GM23338 (cell line): ENCODE results near the gene PDE3B. TPM values are rescaled to one million over a fixed set of nuclear protein-coding genes. Genes with fewer than 3 reads are reported as not detected.
"Not testable (repeated sequence)": the region's sequence is repeated elsewhere in the genome, so short reads cannot be mapped to it uniquely, and the experiment has no call there.

ENCODE experiments used
- ATAC-seq: fragments of 200-7000 bp; cut with Tn5 transposase; 3 replicates; pipeline ENCODE4 v1.9.1; 2020
- DNase-seq: peaks from one replicate; pipeline ENCODE4 v3.0.0-alpha.2; 2015; ENCODE audit warnings: low spot score
- H2AFZ ChIP-seq: fragments of 200-600 bp; sonication (generic); 2 replicates; pipeline ENCODE4 v1.8.0; 2016; ENCODE audit warnings: antibody characterized with exemption, mild to moderate bottlenecking, moderate library complexity
- H3F3A ChIP-seq: fragments of 200-600 bp; sonication (generic); replicated peaks from 2 replicates; pipeline ENCODE4 v1.8.0; 2017; ENCODE audit warnings: antibody characterized with exemption, mixed run types, low read depth
- H3K27ac ChIP-seq: fragments of 200-600 bp; sonication (generic); 2 replicates; pipeline ENCODE4 v1.6.1; 2016; ENCODE audit warnings: low read depth
- H3K27me3 ChIP-seq: fragments of 200-600 bp; sonication (generic); 2 replicates; pipeline ENCODE4 v1.8.0; 2016; ENCODE audit warnings: mild to moderate bottlenecking, mixed run types, moderate library complexity; ENCODE audit not compliant: insufficient read depth
- H3K36me3 ChIP-seq: fragments of 200-600 bp; sonication (generic); 2 replicates; pipeline ENCODE4 v1.8.0; 2016; ENCODE audit warnings: mild to moderate bottlenecking; ENCODE audit not compliant: insufficient read depth
- H3K4me1 ChIP-seq: fragments of 200-600 bp; sonication (generic); 2 replicates; pipeline ENCODE4 v1.8.0; 2016; ENCODE audit warnings: mild to moderate bottlenecking, moderate library complexity; ENCODE audit not compliant: insufficient read depth
- H3K4me2 ChIP-seq: fragments of 200-600 bp; sonication (generic); 2 replicates; pipeline ENCODE4 v1.7.1; 2017; ENCODE audit warnings: mixed run types
- H3K4me3 ChIP-seq: fragments of 200-600 bp; sonication (generic); 2 replicates; pipeline ENCODE4 v1.6.1; 2016; ENCODE audit warnings: mixed run types
- H3K79me2 ChIP-seq: fragments of 200-600 bp; sonication (generic); replicated peaks from 2 replicates; pipeline ENCODE4 v1.8.0; 2017; ENCODE audit warnings: mild to moderate bottlenecking; ENCODE audit not compliant: insufficient read depth
- H3K9me2 ChIP-seq: fragments of 200-600 bp; sonication (generic); 2 replicates; pipeline ENCODE4 v1.8.0; 2017; ENCODE audit not compliant: insufficient read depth
- H4K20me1 ChIP-seq: fragments of 200-600 bp; sonication (generic); replicated peaks from 2 replicates; pipeline ENCODE4 v1.8.0; 2017; ENCODE audit warnings: mild to moderate bottlenecking; ENCODE audit not compliant: insufficient read depth
- H3K27ac Mint-ChIP-seq: 2 replicates; pipeline ENCODE4 v1.8.0; 2020; ENCODE audit warnings: inconsistent platforms, mild to moderate bottlenecking, moderate library complexity, mixed read lengths
- H3K27me3 Mint-ChIP-seq: 3 replicates; pipeline ENCODE4 v1.8.0; 2022; ENCODE audit warnings: low read depth, mild to moderate bottlenecking, moderate library complexity, mixed read lengths, inconsistent platforms; ENCODE audit not compliant: insufficient read depth, poor library complexity
- H3K36me3 Mint-ChIP-seq: 3 replicates; pipeline ENCODE4 v1.8.0; 2021; ENCODE audit warnings: low read depth, mild to moderate bottlenecking, inconsistent platforms, moderate library complexity, mixed read lengths
- H3K4me1 Mint-ChIP-seq: 3 replicates; pipeline ENCODE4 v1.8.0; 2020; ENCODE audit warnings: mild to moderate bottlenecking, inconsistent platforms, mixed read lengths
- H3K4me3 Mint-ChIP-seq: 3 replicates; pipeline ENCODE4 v1.8.0; 2021; ENCODE audit warnings: moderate library complexity, mild to moderate bottlenecking, inconsistent platforms, mixed read lengths
- H3K9me3 Mint-ChIP-seq: 3 replicates; pipeline ENCODE4 v1.8.0; 2020; ENCODE audit warnings: moderate library complexity, mild to moderate bottlenecking, inconsistent platforms, mixed read lengths
- CREB1 ChIP-seq: fragments of 250-450 bp; sonication (Bioruptor Pico); IDR thresholded peaks from 2 replicates; pipeline ENCODE4 v1.5.0; 2020; ENCODE audit warnings: low read depth, mild to moderate bottlenecking, moderate library complexity
- EZH2 ChIP-seq: fragments of 200-600 bp; sonication (generic); IDR thresholded peaks from one replicate; pipeline ENCODE4 v1.8.0; 2017; ENCODE audit warnings: antibody characterized with exemption, mild to moderate bottlenecking, low read depth; ENCODE audit not compliant: unreplicated experiment
- EZH2phosphoT487 ChIP-seq: fragments of 200-600 bp; sonication (generic); IDR thresholded peaks from one replicate; pipeline ENCODE4 v1.8.1; 2018; ENCODE audit warnings: antibody characterized with exemption; ENCODE audit not compliant: unreplicated experiment
- JUNB ChIP-seq: IDR thresholded peaks from one replicate; pipeline ENCODE4 v1.6.1; 2016; ENCODE audit warnings: antibody characterized with exemption; ENCODE audit not compliant: unreplicated experiment
- POLR2AphosphoS5 ChIP-seq: IDR thresholded peaks from 2 replicates; pipeline ENCODE4 v1.6.1; 2016; ENCODE audit warnings: antibody characterized with exemption, low read depth
- REST ChIP-seq: IDR thresholded peaks from one replicate; pipeline ENCODE4 v1.6.1; 2018; ENCODE audit warnings: antibody characterized with exemption; ENCODE audit not compliant: unreplicated experiment
- ZNF114 ChIP-seq: fragments of 250-450 bp; sonication (Bioruptor Pico); IDR thresholded peaks from 2 replicates; pipeline ENCODE4 v1.5.0; 2020; ENCODE audit warnings: mild to moderate bottlenecking, moderate library complexity
- ZNF331 ChIP-seq: fragments of 250-450 bp; sonication (Bioruptor Pico); IDR thresholded peaks from 2 replicates; pipeline ENCODE4 v1.5.0; 2020; ENCODE audit warnings: low read depth, mild to moderate bottlenecking, moderate library complexity
- polyA plus RNA-seq: library from polyadenylated mRNA; unstranded; fragments of >200 nt; fragmentation: Nextera tagmentation; extraction: Ambion mirVana; gene quantifications from 2 replicates; pipeline ENCODE4 v1.2.1, GENCODE V29; 2016
- total RNA-seq: library from RNA; depleted of rRNA; stranded (reverse); fragments of >200 nt; shearing (Covaris generic); gene quantifications from 2 replicates; pipeline ENCODE4 v1.2.3, GENCODE V29; 2014
- TF ChIP-seq, protein P1 (sequence below), 2 experiments: fragments of 200-600 bp in 1 of 2; sonication (generic) in 1 of 2; conservative IDR thresholded peaks; 2 replicates each; pipeline versions ENCODE4 v1.5.1 to v1.6.1; 2016 to 2017; ENCODE audit warnings: antibody characterized with exemption in 2 of 2, low read depth in 2 of 2, mild to moderate bottlenecking in 2 of 2, moderate library complexity in 1 of 2

The PDE3B gene
- total and polyA plus RNA-seq, 2 experiments from 2014 or later = 4.3 to 21.3 TPM

DNA sequence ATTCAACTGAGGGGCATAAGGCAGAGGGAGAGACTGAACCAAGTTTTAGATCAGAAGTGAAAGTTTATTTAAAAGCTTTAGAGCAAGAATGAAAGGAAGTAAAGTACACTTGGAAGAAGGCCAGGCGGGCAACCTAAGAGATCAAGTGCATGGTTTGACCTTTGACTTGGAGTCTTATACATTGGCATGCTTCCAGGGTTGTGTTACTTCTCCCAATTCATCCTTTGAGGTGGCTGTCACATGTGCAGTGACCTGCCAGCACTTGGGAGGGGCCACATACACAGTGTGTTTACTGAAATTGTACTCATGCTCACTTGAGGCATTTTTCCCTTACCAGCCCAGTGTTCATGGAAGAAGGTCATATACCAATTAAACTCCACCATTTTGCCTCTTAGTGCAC lies 218.1 kb downstream of the PDE3B start (continued):
- TF ChIP-seq REST (no peak), EZH2phosphoT487 (no peak), CREB1 (no peak), ZNF114 (CRISPR knock-in tag) (no peak), ZNF331 (no peak)
- TF ChIP-seq, protein P1, sequence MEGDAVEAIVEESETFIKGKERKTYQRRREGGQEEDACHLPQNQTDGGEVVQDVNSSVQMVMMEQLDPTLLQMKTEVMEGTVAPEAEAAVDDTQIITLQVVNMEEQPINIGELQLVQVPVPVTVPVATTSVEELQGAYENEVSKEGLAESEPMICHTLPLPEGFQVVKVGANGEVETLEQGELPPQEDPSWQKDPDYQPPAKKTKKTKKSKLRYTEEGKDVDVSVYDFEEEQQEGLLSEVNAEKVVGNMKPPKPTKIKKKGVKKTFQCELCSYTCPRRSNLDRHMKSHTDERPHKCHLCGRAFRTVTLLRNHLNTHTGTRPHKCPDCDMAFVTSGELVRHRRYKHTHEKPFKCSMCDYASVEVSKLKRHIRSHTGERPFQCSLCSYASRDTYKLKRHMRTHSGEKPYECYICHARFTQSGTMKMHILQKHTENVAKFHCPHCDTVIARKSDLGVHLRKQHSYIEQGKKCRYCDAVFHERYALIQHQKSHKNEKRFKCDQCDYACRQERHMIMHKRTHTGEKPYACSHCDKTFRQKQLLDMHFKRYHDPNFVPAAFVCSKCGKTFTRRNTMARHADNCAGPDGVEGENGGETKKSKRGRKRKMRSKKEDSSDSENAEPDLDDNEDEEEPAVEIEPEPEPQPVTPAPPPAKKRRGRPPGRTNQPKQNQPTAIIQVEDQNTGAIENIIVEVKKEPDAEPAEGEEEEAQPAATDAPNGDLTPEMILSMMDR (conservative IDR thresholded peaks at IDR 0.05; ENCODE audit: low read depth in 2 of 2) = no peak

DNA sequence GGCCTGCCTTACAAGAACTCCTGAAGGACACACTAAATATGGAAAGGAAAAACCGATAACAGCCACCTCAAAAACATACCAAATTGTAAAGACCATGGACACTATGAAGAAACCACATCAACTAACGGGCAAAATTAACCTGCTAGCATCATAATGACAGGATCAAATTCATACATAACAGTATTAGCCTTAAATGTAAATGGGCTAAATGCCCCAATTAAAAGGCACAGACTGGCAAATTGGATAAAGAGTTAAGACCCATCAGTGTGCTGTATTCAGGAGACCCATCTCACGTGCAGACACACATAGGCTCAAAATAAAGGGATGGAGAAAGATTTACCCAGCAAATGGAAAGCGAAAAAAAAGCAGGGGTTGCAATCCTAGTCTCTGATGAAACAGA lies 220.2 kb downstream of the PDE3B start:
- H3K4me1 ChIP-seq, H3K4me3 ChIP-seq, ATAC-seq, DNase-seq, H3K27me3 ChIP-seq, H4K20me1 ChIP-seq, H3K9me2 ChIP-seq, H3K36me3 ChIP-seq, H3F3A ChIP-seq, H3K27ac Mint-ChIP-seq, H3K9me3 Mint-ChIP-seq, H3K4me1 Mint-ChIP-seq, H3K4me2 ChIP-seq, H2AFZ ChIP-seq, H3K79me2 ChIP-seq, H3K27me3 Mint-ChIP-seq, H3K4me3 Mint-ChIP-seq, H3K27ac ChIP-seq: not testable (repeated sequence)
- peaks cover 12% of the 10 kb centered on the region; the same call in 2 of the 3 replicates for H3K36me3 Mint-ChIP-seq

GRCh38 chr11:14872032-14872431 lies 228.4 kb downstream of the PDE3B start:
- Mint-ChIP-seq H3K4me1 (no peaks in the 10 kb centered on the region), H3K4me3 (no peak overlapping the region), H3K27ac (peak overlapping the region; percentile 12; the same call in 1 of the 2 replicates), H3K36me3 (no peaks in the 10 kb centered on the region; the same call in 2 of the 3 replicates), H3K27me3 (no peaks in the 10 kb centered on the region), H3K9me3 (no peaks in the 10 kb centered on the region)
- H3K4me1 ChIP-seq = no peaks in the 10 kb centered on the region
- no peak for DNase-seq
- no peaks in the 10 kb centered on the region for H3F3A ChIP-seq
- TF ChIP-seq EZH2 (no peak), ZNF331 (no peak), POLR2AphosphoS5 (no peak), JUNB (no peak)
- H3K27ac ChIP-seq = no peak overlapping the region
- no peaks in the 10 kb centered on the region for H3K9me2 ChIP-seq
- H3K4me3 ChIP-seq = no peak overlapping the region
- H3K36me3 ChIP-seq = no peaks in the 10 kb centered on the region
- H3K27me3 ChIP-seq = no peaks in the 10 kb centered on the region
- no peaks in the 10 kb centered on the region for H4K20me1 ChIP-seq
- no peak overlapping the region for H2AFZ ChIP-seq
- H3K79me2 ChIP-seq = no peaks in the 10 kb centered on the region
- ATAC-seq = no peak
- no peak overlapping the region for H3K4me2 ChIP-seq
